Tibial artery (tissue), 4 donors: ENCODE measurements around the gene TRIB2.

Experiments used
- DNase-seq, 2 donors: peaks; one replicate each; pipeline ENCODE4 v3.0.0-alpha.2; 2019
- H3K27ac ChIP-seq, 2 donors: fragments of 200-600 bp; sonication (generic) in 1 of 2; 1 replicate in 1 of 2; 2 replicates in 1 of 2; pipeline ENCODE4 v1.5.1; 2018 to 2019; ENCODE audit warnings: mild to moderate bottlenecking in 1 of 2
- H3K27me3 ChIP-seq, 2 donors: fragments of 200-600 bp; sonication (generic) in 1 of 2; one replicate each; pipeline versions ENCODE4 v1.5.1 to v1.6.0; 2016 to 2019
- H3K36me3 ChIP-seq, 3 donors: fragments of 200-600 bp; sonication (generic) in 2 of 3; one replicate each; pipeline ENCODE4 v1.5.1; 2016 to 2019; ENCODE audit warnings: mild to moderate bottlenecking in 2 of 3
- H3K4me1 ChIP-seq, 4 donors: fragments of 200-600 bp; sonication (generic) in 2 of 4; 1 replicate in 3 of 4; 2 replicates in 1 of 4; pipeline ENCODE4 v1.5.1; 2016 to 2019
- H3K4me3 ChIP-seq, 2 donors: fragments of 200-600 bp; sonication (generic) in 1 of 2; 1 replicate in 1 of 2; 2 replicates in 1 of 2; pipeline ENCODE4 v1.5.1; 2018 to 2019; ENCODE audit warnings: mild to moderate bottlenecking in 2 of 2
- H3K9me3 ChIP-seq, 3 donors: fragments of 200-600 bp; sonication (generic) in 1 of 3; one replicate each; pipeline ENCODE4 v1.5.1; 2016 to 2019
- intact Hi-C: fragments of 100-400 bp; cut with DNase I; formaldehyde crosslinking; loops from one replicate; pipeline ENCODE4 v1.15.0; 2023; ENCODE audit warnings: low total_unique reads
- TF ChIP-seq, protein P1 (sequence below), 2 experiments: fragments of 200-600 bp in 1 of 2; fragments of 450-650 bp in 1 of 2; IDR thresholded peaks; one replicate each; pipeline ENCODE4 v1.5.1; 2017 to 2019; ENCODE audit warnings: antibody characterized with exemption in 2 of 2, mild to moderate bottlenecking in 1 of 2, moderate library complexity in 1 of 2

Gene TRIB2

DNA sequence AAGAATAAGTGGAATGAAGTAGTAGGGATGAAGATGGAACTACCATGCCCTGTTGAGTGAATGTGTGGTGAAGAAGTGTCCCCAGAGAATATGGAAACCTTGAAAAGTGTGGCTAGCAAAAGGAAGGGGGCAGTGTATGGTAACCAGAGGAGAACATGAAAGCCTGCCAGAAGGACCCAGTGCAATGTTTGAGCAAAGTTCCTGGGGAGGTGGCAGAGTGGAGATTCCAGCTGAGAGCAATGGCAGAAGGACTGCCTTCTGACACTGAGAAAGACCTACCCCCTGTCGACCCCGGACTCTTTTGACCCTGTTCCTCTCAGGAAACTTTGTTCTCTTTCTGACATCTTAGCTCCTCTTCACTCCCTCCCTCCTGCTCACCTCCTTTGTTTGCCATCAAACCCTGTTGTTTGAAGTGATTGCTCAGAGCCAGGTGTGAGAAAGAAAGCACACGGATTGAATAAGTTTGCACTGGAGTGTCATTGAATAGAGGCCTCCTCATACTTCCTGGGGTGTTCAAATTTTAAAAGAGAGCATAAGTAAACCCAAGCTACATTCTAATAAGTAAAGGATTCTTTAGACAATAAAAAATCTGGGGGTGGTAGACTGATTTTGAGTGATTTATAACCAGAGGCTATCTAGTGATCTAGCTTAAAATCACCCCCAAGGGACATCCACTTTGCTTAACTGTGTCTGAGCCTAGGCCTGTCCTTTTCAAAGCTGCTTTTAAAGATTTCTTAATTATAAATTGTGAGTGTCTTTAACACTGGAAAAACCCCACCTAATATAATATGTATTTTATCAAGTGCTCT, 57.1 kb downstream of the TRIB2 start:
- Histone ChIP-seq H3K27ac (no peak overlapping the region), H3K4me3 (no peak overlapping the region), H3K36me3 (no peaks in the 10 kb centered on the region), H3K27me3 (no peaks in the 10 kb centered on the region), H3K4me1 (no peaks in the 10 kb centered on the region), H3K9me3 (no peaks in the 10 kb centered on the region)
- no peak for DNase-seq
- TF ChIP-seq, protein P1, sequence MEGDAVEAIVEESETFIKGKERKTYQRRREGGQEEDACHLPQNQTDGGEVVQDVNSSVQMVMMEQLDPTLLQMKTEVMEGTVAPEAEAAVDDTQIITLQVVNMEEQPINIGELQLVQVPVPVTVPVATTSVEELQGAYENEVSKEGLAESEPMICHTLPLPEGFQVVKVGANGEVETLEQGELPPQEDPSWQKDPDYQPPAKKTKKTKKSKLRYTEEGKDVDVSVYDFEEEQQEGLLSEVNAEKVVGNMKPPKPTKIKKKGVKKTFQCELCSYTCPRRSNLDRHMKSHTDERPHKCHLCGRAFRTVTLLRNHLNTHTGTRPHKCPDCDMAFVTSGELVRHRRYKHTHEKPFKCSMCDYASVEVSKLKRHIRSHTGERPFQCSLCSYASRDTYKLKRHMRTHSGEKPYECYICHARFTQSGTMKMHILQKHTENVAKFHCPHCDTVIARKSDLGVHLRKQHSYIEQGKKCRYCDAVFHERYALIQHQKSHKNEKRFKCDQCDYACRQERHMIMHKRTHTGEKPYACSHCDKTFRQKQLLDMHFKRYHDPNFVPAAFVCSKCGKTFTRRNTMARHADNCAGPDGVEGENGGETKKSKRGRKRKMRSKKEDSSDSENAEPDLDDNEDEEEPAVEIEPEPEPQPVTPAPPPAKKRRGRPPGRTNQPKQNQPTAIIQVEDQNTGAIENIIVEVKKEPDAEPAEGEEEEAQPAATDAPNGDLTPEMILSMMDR (IDR thresholded peaks at IDR 0.05): no peak
- intact Hi-C loops: no loop called here

DNA sequence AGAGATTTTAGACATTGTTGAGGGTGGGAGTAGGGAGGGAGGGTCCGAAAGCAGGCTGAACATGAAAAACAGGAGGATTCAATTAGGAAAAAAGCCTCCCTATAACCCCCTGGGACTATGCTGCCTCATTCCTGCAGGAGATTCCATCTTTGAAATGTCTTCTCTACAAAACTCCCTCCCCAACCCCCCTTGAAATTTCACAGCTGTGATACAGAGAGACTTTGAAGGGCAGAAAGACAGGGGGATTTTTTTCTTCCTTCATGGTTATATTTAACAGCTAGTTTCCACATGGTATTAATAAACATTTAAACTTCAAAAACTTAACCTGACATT, 57.6 kb downstream of the TRIB2 start:
- TF ChIP-seq, protein P1 (IDR thresholded peaks at IDR 0.05): no peak
- no peaks in the 10 kb centered on the region for H3K36me3 ChIP-seq
- H3K27me3 ChIP-seq: no peaks in the 10 kb centered on the region
- no peaks in the 10 kb centered on the region for H3K4me1 ChIP-seq
- no peak overlapping the region for H3K4me3 ChIP-seq
- no peak overlapping the region for H3K27ac ChIP-seq
- H3K9me3 ChIP-seq: no peaks in the 10 kb centered on the region
- intact Hi-C loops: no loop called here
- DNase-seq: no peak

DNA sequence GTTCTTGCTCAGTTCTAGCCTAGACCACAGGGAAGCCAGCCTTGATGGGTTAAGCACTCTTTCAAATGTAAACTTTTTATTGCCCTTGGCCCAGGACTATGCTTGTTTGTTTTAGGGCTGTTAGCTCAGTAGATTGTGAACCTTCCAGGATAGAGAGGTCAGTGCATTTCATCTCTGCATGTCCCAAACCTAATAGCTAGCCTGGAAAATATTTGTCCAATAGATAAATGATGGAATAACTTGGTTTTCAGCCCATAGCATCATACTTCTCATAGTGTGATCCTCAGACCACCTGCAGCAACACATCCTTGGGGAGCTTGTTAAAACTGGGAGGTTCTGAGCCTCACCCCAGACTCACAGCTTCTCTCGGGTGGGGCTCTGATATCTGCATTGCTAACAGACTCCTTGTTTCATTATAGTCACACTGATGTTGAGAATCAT, 59.8 kb downstream of the TRIB2 start:
- H3K4me1 ChIP-seq: no peaks in the 10 kb centered on the region
- H3K36me3 ChIP-seq: no peaks in the 10 kb centered on the region
- TF ChIP-seq, protein P1 (IDR thresholded peaks at IDR 0.05): no peak
- no peak overlapping the region for H3K27ac ChIP-seq
- no peak for DNase-seq
- H3K9me3 ChIP-seq: no peaks in the 10 kb centered on the region
- no peak overlapping the region for H3K4me3 ChIP-seq
- intact Hi-C loops: no loop called here
- no peaks in the 10 kb centered on the region for H3K27me3 ChIP-seq

DNA sequence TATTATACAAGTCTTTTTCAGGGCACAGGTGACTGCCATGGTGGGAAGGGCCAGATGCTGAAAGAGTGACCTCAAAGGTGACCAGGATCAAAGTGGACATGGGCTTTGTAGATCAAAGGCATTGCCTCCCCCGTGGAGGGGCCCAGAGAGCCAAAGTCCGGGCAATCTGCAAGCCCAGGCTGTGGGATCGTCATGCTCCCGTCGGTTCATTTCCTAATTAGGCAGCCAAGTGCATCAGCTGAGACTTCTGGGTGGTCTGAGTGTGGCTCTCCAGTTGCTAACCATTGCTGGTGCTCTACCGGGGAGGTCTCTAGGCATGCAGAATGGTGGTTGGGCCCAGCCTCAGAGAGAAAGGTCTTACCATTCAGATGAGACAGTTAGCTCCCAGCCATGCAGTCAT, 61.6 kb downstream of the TRIB2 start:
- no peaks in the 10 kb centered on the region for H3K4me1 ChIP-seq

DNA sequence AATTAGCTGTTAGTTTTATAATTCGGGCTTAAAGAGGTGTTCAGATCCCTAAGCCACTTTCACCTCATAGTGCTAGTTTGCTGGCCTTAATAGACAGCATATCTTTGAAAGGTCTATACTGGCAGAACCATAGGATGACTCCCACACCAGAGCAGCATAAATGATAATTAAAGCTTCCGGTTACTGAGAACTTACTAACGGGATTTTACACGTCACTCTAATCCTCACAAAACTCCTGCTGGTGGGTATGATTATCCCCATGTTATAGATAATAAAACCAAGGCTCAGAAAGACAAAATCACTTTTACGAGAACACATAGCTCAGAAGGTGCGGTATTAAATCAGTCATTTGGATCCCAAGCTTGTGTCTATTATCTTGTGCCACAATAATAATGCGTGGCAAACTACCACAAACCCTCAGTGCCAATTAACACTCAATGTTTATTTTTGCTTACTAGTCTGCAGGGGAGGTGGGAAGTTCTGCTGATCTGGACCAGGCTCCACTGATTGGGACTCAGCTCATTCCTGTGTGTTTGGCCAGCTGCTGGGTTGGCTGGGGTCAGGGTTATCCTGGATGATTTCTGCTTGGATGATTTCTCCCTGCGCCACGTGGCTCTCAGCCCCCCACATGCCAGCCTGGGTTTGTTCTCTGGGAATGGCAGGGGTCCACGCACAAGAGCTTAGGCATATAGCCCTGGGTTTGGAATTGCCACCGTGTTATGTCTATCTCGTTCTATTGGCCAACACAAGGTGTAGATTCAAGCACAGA, 62.3 kb downstream of the TRIB2 start:
- H3K4me3 ChIP-seq: no peak overlapping the region
- TF ChIP-seq, protein P1 (IDR thresholded peaks at IDR 0.05): no peak
- intact Hi-C loops: no loop called here
- H3K4me1 ChIP-seq: no peaks in the 10 kb centered on the region
- H3K36me3 ChIP-seq: no peaks in the 10 kb centered on the region
- no peak for DNase-seq
- no peaks in the 10 kb centered on the region for H3K27me3 ChIP-seq
- H3K27ac ChIP-seq: no peak overlapping the region
- no peaks in the 10 kb centered on the region for H3K9me3 ChIP-seq

More for the DNA sequence above, 61.6 kb downstream of the TRIB2 start:
- no peaks in the 10 kb centered on the region for H3K27me3 ChIP-seq
- no peaks in the 10 kb centered on the region for H3K9me3 ChIP-seq
- TF ChIP-seq, protein P1 (IDR thresholded peaks at IDR 0.05): no peak
- no peak overlapping the region for H3K27ac ChIP-seq
- H3K36me3 ChIP-seq: no peaks in the 10 kb centered on the region
- H3K4me3 ChIP-seq: no peak overlapping the region
- DNase-seq: no peak
- intact Hi-C loops: no loop called here
